Bronchial epithelial cell (primary cell): ENCODE results near the gene CEP131. TPM values are rescaled to one million over a fixed set of nuclear protein-coding genes. Genes with fewer than 3 reads are reported as not detected.

Source experiments
- DNase-seq: peaks from one replicate; pipeline ENCODE4 v3.0.0-alpha.2; 2010; ENCODE audit warnings: low read depth
- FAIRE-seq: peaks from 2 replicates; lab custom pipeline; 2011; peaks lifted over from hg19 to GRCh38; lab: Jason Lieb, UNC
- H3K27me3 ChIP-seq: 2 replicates; pipeline ENCODE4 v1.5.1; 2011; ENCODE audit warnings: low read length; ENCODE audit not compliant: control insufficient read depth, insufficient read depth
- H3K36me3 ChIP-seq: 2 replicates; pipeline ENCODE4 v1.5.1; 2011; ENCODE audit warnings: low read length; ENCODE audit not compliant: control insufficient read depth, insufficient read depth
- H3K4me3 ChIP-seq: 2 replicates; pipeline ENCODE4 v1.5.1; 2011; ENCODE audit warnings: mild to moderate bottlenecking, low read depth, low read length, control low read depth
- CTCF ChIP-seq: IDR thresholded peaks from 2 replicates; pipeline ENCODE4 v1.5.1; 2011; ENCODE audit warnings: mild to moderate bottlenecking, moderate library complexity, low read length, control low read depth, inconsistent platforms; ENCODE audit not compliant: insufficient read depth, severe bottlenecking
- total RNA-seq: library from RNA; depleted of rRNA; stranded (reverse); fragments of >200 nt; gene quantifications from 2 replicates; pipeline ENCODE4 v1.2.1, GENCODE V29; 2014

CEP131 gene
- total RNA-seq, 1 donor from 2014 or later = 9.2 TPM

DNA sequence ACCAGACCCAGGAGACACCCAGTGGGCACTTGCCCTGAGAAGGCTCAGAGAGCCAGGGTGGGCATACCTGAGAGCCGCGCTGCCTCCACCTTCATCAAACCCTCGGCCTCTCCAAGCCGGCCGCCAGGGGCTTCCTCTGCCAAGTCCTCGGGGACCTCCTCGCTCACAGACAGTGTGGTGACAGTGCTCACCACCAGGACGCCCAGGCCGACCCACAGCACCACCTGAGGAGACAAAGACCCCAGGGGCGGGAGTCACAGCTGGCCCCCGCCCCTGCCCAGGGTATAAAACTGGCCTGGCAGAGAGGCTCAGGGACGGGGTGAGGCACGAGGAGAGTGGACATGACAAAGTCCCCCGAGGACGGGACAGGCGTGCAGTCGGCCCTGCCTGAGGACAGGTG is 37.4 kb upstream of the CEP131 start:
- H3K36me3 ChIP-seq = peaks cover 38% of the 10 kb centered on the region
- H3K4me3 ChIP-seq = no peak overlapping the region
- H3K27me3 ChIP-seq = no peaks in the 10 kb centered on the region
- FAIRE-seq (no peak), DNase-seq (no peak)
- no peak for TF ChIP-seq CTCF

DNA sequence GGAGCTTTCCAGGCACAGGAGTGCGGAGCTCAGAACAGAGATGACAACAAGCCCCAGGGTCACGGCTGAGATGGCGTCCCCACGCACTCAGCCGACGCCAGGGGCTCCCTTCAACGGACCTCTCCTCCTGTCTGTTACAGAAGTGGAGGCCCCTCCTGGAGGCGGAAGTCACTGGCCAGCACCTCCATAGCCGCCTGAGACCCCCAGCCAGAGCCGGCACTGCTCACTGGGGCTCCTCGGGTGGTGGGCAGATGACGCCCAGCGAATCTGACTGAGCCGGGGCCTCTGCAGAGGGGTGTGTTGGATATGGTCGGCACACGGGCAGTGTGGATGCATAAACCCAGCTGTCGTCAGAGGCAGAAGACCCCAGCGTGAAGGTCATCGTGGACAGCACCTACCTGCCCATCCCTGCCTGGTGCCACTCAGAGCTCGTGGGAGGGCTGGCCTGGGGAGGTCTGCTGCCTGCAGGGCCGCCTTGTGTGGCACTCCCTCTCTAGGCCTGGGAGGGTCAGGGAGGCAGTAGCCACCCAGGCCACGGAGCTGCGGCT is 36.4 kb upstream of the CEP131 start:
- Histone ChIP-seq H3K36me3 (peaks cover 33% of the 10 kb centered on the region), H3K27me3 (no peaks in the 10 kb centered on the region), H3K4me3 (no peak overlapping the region)
- DNase-seq (no peak), FAIRE-seq (no peak)
- no peak for TF ChIP-seq CTCF

DNA sequence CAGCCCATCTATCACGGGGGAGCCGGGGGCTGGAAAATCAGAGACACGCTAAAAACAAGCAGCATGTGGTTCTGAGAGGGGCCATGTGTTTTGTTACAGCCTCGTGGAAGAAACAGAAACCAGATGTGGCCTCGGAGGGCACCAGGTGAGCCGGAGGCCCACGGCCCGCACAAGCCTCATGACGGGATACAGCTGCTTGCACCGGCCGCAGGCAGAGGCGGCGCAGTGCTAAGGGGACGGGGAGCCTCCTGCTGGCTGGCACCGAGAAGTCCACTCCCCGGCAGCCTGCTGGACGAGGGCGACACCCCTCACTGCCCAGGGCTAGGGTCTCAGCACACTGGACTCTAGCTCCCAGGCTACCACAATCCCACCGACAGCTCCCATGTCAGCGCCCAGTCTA is 35.5 kb upstream of the CEP131 start:
- FAIRE-seq = no peak

DNA sequence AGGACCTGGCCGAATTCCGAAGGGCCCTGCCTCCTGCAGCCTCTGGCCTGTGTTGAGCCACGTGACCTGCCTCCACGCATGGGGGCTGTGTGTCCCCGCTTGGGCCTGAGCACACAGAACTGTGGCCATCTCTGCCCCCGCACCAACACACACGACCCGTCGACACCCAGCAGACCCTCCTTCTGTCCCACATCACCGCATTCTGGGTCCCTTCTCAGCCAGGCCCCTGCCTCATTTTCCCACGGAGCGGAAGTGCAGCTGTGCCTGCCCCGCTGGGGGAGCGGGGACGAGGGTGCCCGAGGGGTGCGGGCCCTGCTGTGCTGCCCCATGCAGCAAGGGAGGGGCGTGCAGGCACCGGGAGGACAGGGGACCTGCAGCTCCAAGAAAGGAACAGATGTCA is 34.8 kb upstream of the CEP131 start:
- no peak overlapping the region for H3K4me3 ChIP-seq
- no peak for TF ChIP-seq CTCF
- H3K27me3 ChIP-seq = no peaks in the 10 kb centered on the region
- FAIRE-seq (no peak), DNase-seq (no peak)
- H3K36me3 ChIP-seq = peaks cover 30% of the 10 kb centered on the region

More for the DNA sequence above, 35.5 kb upstream of the CEP131 start:
- Histone ChIP-seq H3K27me3 (no peaks in the 10 kb centered on the region), H3K4me3 (no peak overlapping the region), H3K36me3 (peaks cover 29% of the 10 kb centered on the region)
- no peak for TF ChIP-seq CTCF
- DNase-seq = no peak

DNA sequence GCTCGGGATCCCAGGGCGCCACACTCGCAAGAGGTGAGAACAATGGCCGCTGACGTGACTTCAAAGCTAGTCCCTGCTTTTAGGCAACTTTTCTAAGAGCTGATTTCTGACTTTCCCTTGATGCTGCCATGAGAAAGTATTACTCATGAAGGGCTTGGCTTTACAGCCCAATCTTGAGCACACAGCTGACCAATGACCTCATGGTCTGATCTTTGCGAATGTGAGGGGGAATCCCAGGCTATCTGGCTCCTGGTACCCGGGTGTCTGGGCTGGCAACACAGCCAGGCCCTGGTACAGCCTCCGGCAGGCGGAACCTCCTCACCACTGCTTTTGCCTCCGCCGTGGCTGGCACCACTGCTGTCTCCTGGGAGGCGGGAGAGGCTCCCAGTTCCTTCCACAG is 33.9 kb upstream of the CEP131 start:
- FAIRE-seq (no peak), DNase-seq (peak; percentile 30)
- no peaks in the 10 kb centered on the region for H3K27me3 ChIP-seq
- no peak overlapping the region for H3K4me3 ChIP-seq
- peaks cover 30% of the 10 kb centered on the region for H3K36me3 ChIP-seq
- no peak for TF ChIP-seq CTCF
